Lung (tissue), 12 donors: Measurements from ENCODE around the gene TP53I11. TPM values are rescaled to one million over a fixed set of nuclear protein-coding genes. Genes with fewer than 3 reads are reported as not detected.

Source experiments
- ATAC-seq: fragments of 200-7000 bp; cut with Tn5 transposase; one replicate; pipeline ENCODE4 v1.9.1; 2020; ENCODE audit warnings: moderate number of reproducible peaks; ENCODE audit not compliant: insufficient read depth, low FRiP score
- DNase-seq, 3 donors: peaks; one replicate each; pipeline ENCODE4 v3.0.0-alpha.2; 2013 to 2017
- H3K27ac ChIP-seq, 2 donors: one replicate each; pipeline ENCODE4 v1.5.1; 2013; ENCODE audit warnings: mild to moderate bottlenecking in 2 of 2, moderate library complexity in 2 of 2, control low read depth in 1 of 2, inconsistent platforms in 1 of 2, low read depth in 1 of 2, low read length in 1 of 2
- H3K27me3 ChIP-seq, 3 donors: one replicate each; pipeline ENCODE4 v1.5.1; 2013; ENCODE audit warnings: low read length in 2 of 3; ENCODE audit not compliant: control insufficient read depth in 3 of 3, insufficient read depth in 3 of 3
- H3K36me3 ChIP-seq, 4 donors: one replicate each; pipeline ENCODE4 v1.5.1; 2013; ENCODE audit warnings: low read length in 4 of 4, mild to moderate bottlenecking in 1 of 4, moderate library complexity in 1 of 4; ENCODE audit not compliant: control insufficient read depth in 4 of 4, insufficient read depth in 4 of 4
- H3K4me1 ChIP-seq, 5 donors: one replicate each; pipeline ENCODE4 v1.5.1; 2013; ENCODE audit warnings: low read length in 5 of 5, mild to moderate bottlenecking in 2 of 5, moderate library complexity in 1 of 5; ENCODE audit not compliant: control insufficient read depth in 5 of 5, insufficient read depth in 5 of 5
- H3K4me3 ChIP-seq: one replicate; pipeline ENCODE4 v1.5.1; 2013; ENCODE audit warnings: mild to moderate bottlenecking, control low read depth, moderate library complexity
- H3K9ac ChIP-seq, 2 donors: one replicate each; pipeline ENCODE4 v1.5.1; 2013; ENCODE audit warnings: low read length in 2 of 2, control low read depth in 1 of 2; ENCODE audit not compliant: insufficient read depth in 1 of 2
- H3K9me3 ChIP-seq, 4 donors: one replicate each; pipeline ENCODE4 v1.5.1; 2013; ENCODE audit warnings: low read length in 3 of 4, mild to moderate bottlenecking in 1 of 4, moderate library complexity in 1 of 4; ENCODE audit not compliant: control insufficient read depth in 4 of 4, insufficient read depth in 3 of 4
- WGBS, 2 donors: extraction: QIAGEN DNeasy Blood & Tissue Kit; methylation state at CpG; one replicate each; pipeline ENCODE4 v1.1.7; 2013; 5-methylcytosine and 5-hydroxymethylcytosine counted together
- polyA plus RNA-seq, 2 donors: library from polyadenylated mRNA; stranded (reverse); fragments of 200-250 nt; gene quantifications; one replicate each; pipeline ENCODE4 v1.2.1, GENCODE V29; 2013
- total RNA-seq, 2 donors: library from RNA; depleted of rRNA in 1 of 2; stranded (reverse); fragments of >200 nt in 1 of 2; gene quantifications; one replicate each; pipeline ENCODE4 v1.2.1, GENCODE V29; 2014 to 2021
- TF ChIP-seq, protein P1 (sequence below): IDR thresholded peaks from 2 replicates; pipeline ENCODE4 v1.5.1; 2012; ENCODE audit warnings: mild to moderate bottlenecking; ENCODE audit errors: control extremely low read depth, extremely low read depth
- donor health status: control.
- donor health status: control.
- donor health status: Bipolar disorder and iron deficiency.
- donor health status: healthy.
- donor health status: DM: yes; HTN: yes; CAD: no.

Gene TP53I11
- total and polyA plus RNA-seq, 4 donors: 51.2 to 134 (median 71.9) TPM

DNA sequence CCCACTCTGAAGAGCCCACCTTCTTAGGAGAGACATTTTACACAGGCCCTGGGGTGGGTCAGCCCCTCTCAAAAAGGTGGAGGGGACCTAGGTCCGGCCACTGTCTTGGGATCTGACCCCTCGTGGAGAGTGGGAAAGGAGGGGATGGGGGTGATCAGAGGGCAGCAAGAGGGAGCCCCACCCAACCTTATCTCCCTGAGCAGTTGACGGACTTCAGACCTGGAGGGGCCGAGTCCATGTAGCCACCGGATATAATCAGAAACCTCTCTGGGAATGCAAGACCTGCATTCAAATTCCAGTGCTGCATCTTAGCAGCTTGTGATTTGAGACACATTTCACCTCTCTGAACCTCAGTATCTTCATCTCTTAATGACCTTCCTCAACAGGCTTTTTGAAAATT lies 44.0 kb downstream of the TP53I11 start:
- TF ChIP-seq, protein P1, sequence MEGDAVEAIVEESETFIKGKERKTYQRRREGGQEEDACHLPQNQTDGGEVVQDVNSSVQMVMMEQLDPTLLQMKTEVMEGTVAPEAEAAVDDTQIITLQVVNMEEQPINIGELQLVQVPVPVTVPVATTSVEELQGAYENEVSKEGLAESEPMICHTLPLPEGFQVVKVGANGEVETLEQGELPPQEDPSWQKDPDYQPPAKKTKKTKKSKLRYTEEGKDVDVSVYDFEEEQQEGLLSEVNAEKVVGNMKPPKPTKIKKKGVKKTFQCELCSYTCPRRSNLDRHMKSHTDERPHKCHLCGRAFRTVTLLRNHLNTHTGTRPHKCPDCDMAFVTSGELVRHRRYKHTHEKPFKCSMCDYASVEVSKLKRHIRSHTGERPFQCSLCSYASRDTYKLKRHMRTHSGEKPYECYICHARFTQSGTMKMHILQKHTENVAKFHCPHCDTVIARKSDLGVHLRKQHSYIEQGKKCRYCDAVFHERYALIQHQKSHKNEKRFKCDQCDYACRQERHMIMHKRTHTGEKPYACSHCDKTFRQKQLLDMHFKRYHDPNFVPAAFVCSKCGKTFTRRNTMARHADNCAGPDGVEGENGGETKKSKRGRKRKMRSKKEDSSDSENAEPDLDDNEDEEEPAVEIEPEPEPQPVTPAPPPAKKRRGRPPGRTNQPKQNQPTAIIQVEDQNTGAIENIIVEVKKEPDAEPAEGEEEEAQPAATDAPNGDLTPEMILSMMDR: no peak
- DNase-seq: no peak
- Histone ChIP-seq H3K4me1 (peaks cover 0 to 7% (median 0%) of the 10 kb centered on the region in 5 donors), H3K36me3 (no peaks in the 10 kb centered on the region), H3K27ac (no peak overlapping the region), H3K4me3 (no peak overlapping the region), H3K9me3 (no peaks in the 10 kb centered on the region), H3K9ac (no peak overlapping the region), H3K27me3 (no peaks in the 10 kb centered on the region)
- WGBS, 2 donors: 60 to 68% methylated on average over 5 of the region's 5 CpGs
- no peak for ATAC-seq

DNA sequence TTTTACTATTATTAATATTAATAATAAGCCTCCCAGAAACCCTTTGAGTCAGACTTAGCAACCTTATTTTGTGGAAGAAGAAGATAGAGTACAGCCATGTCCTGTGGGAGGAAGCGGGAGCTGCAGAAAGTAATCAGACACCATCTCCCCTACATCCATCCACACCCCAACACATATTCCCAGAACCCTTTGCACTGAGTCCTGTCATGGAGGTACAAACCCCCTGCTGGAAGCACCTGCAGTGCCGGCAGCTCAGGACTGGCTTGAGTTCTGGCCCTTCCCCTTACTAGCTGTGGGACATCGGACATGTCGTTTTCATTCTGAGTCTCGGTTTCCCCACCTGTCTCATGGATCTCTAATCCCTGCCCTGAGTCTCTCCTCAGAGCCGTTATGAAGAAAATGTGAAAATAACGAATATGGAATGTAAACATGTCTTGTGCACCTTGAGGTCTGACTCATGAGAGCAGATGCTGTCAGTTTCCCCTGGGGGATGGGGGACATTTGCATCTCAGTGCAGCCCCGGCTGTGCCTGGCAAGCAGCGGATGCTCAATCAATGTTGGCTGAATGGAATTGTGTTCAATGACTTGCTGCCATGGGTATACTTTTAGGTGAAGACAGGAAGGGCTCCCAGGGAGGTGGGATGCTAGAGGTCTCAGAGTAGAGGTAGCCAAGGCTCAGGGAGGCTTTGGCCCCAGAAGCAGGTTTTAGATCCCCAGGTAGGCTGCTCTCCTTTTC lies 45.4 kb downstream of the TP53I11 start:
- no peak overlapping the region for H3K4me3 ChIP-seq
- ATAC-seq (no peak), DNase-seq (no peak)
- H3K36me3 ChIP-seq: no peaks in the 10 kb centered on the region
- TF ChIP-seq, protein P1: no peak
- H3K9me3 ChIP-seq: no peaks in the 10 kb centered on the region
- 83 to 88% methylated on average over 9 of the region's 9 CpGs for whole genome bisulfite sequencing, 2 donors
- no peaks in the 10 kb centered on the region for H3K27me3 ChIP-seq
- H3K4me1 ChIP-seq: no peaks in the 10 kb centered on the region
- H3K27ac ChIP-seq: no peak overlapping the region
- no peak overlapping the region for H3K9ac ChIP-seq

DNA sequence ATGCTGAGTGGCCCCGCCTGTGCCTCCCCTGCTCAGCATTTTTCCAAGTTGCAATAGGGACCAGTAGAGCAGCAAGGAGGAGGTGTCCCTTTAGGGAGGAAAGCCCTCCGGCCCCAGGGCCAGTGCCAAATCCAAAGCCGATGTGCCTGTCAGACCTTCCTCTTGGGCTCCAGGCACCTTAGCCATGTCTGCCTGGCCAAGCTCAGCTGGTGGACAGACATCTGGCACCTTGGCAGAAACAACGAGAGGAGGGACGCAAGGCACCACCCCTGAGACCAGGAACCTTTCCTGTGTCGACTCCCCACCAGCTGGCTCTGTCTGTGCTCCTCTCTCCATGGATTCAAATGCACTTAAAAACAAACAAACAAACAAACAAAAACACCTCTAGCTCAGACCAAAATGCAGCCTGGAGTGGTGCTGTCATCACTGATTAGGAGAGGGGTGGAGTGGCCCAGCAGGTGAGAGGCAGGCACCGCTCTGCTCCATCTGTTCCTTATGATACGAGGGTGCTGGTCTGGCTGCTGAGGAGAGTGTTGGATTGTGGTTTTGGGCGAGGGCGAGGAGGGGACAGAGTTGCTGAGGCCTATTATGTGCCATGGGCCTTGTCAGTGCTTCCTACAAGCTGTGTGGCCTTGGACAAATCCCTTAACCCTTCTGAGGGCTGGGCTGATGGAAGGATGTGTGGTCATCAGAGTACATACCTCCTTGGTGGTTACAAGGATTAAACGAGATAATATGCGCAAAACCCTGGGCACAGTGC lies 46.2 kb downstream of the TP53I11 start:
- 77 to 82% methylated on average over 12 of the region's 12 CpGs for WGBS, 2 donors
- no peaks in the 10 kb centered on the region for H3K9me3 ChIP-seq
- TF ChIP-seq, protein P1: no peak
- no peak overlapping the region for H3K27ac ChIP-seq
- no peak overlapping the region for H3K4me3 ChIP-seq
- DNase-seq (no peak), ATAC-seq (no peak)
- no peaks in the 10 kb centered on the region for H3K27me3 ChIP-seq
- H3K4me1 ChIP-seq: no peaks in the 10 kb centered on the region
- no peaks in the 10 kb centered on the region for H3K36me3 ChIP-seq
- no peak overlapping the region for H3K9ac ChIP-seq
